K562 (cell line): ENCODE measurements around the gene PTPRR. TPM values are rescaled to one million over a fixed set of nuclear protein-coding genes. Genes with fewer than 3 reads are reported as not detected.

Experiments
- FOS ChIP-seq: IDR thresholded peaks from 3 replicates; pipeline ENCODE4 v1.6.1; 2011; ENCODE audit not compliant: insufficient read length; ENCODE audit errors: extremely low read depth
- MXI1 ChIP-seq: IDR thresholded peaks from 2 replicates; pipeline ENCODE4 v1.6.1; 2011; ENCODE audit warnings: low read depth, mild to moderate bottlenecking, improper control_type of control experiment, low read length
- ZC3H11A ChIP-seq: IDR thresholded peaks from 2 replicates; pipeline ENCODE4 v1.6.1; 2012; ENCODE audit warnings: low read depth, low read length, improper control_type of control experiment
- polyA plus RNA-seq, 8 experiments: library from polyadenylated mRNA; depleted of rRNA in 4 of 8; stranded (reverse) in 5 of 8; unstranded in 3 of 8; fragments of >200 nt; fragmentation: Nextera tagmentation in 2 of 8; fragmentation: Illumina TruSeq in 1 of 8; extraction: Ambion mirVana in 2 of 8; extraction: Trizol in 1 of 8; gene quantifications; 2 replicates each; pipeline versions ENCODE4 v1.2.1 to v1.2.3, GENCODE V29; 2011 to 2014; ENCODE audit warnings: inconsistent platforms in 1 of 8, missing spikeins in 1 of 8
- total RNA-seq, 7 experiments: library from RNA; depleted of rRNA in 6 of 7; stranded (reverse); fragments of >200 nt in 6 of 7; fragmentation: Illumina TruSeq in 2 of 7; extraction: Trizol in 2 of 7; gene quantifications; 2 replicates each; pipeline versions ENCODE4 v1.2.1 to v1.2.3, GENCODE V29; 2011 to 2021; ENCODE audit warnings: low replicate concordance in 1 of 7
- TF ChIP-seq, protein P1 (sequence below): sonication (generic); formaldehyde crosslinking; IDR thresholded peaks from 2 replicates; pipeline ENCODE4 v1.8.0; 2022; ENCODE audit warnings: missing genetic modification reagents, mild to moderate bottlenecking, borderline replicate concordance
- TF ChIP-seq, protein P2 (sequence below): sonication (generic); formaldehyde crosslinking; IDR thresholded peaks from 2 replicates; pipeline ENCODE4 v1.9.0; 2022; ENCODE audit warnings: mild to moderate bottlenecking, missing genetic modification reagents
- TF ChIP-seq, protein P3 (sequence below): fragments of 200-800 bp; sonication (Bioruptor generic); IDR thresholded peaks from 2 replicates; pipeline ENCODE4 v1.6.1; 2017; ENCODE audit warnings: missing genetic modification characterization, missing compliant biosample characterization
- TF ChIP-seq, protein P4 (sequence below): fragments of 450-650 bp; IDR thresholded peaks from 2 replicates; pipeline ENCODE4 v1.6.1; 2016; ENCODE audit warnings: missing biosample characterization, missing genetic modification characterization

The PTPRR gene
- total and polyA plus RNA-seq, 9 of the 15 experiments (the other 6 are each of a cell fraction or from before 2014, with no cell fraction given): 6.6 to 41.7 (median 12.3) TPM

DNA sequence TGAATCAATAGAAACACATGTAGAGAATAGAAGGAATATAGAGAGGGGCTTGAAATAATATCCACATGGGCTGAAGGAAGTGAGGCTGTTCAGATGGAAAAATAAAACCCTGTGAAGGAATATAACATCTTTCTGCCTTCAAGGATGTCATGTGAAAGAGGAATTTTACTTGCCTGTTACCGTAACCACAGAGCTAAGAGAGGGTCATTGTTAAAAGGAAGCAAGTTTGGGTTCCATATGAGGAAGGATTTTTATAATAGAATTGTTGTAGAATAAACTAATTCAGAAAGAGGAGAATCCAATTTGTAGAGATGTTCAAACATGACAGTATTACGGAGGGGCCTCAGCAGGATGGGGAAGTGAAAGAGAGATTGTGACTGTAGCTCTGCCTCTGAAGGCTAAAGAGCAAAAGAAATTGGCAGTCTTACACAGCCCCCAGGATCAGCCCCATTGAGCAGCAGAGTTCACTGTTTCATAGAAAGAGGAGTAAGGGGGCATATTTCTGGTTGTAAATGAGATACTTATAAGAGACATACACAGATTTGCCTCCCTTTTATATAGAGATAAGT, 41.8 kb upstream of the PTPRR start (continued):
- TF ChIP-seq, protein P1, sequence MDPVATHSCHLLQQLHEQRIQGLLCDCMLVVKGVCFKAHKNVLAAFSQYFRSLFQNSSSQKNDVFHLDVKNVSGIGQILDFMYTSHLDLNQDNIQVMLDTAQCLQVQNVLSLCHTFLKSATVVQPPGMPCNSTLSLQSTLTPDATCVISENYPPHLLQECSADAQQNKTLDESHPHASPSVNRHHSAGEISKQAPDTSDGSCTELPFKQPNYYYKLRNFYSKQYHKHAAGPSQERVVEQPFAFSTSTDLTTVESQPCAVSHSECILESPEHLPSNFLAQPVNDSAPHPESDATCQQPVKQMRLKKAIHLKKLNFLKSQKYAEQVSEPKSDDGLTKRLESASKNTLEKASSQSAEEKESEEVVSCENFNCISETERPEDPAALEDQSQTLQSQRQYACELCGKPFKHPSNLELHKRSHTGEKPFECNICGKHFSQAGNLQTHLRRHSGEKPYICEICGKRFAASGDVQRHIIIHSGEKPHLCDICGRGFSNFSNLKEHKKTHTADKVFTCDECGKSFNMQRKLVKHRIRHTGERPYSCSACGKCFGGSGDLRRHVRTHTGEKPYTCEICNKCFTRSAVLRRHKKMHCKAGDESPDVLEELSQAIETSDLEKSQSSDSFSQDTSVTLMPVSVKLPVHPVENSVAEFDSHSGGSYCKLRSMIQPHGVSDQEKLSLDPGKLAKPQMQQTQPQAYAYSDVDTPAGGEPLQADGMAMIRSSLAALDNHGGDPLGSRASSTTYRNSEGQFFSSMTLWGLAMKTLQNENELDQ (CRISPR knock-in tag): no peak
- no peak for TF ChIP-seq ZC3H11A
- TF ChIP-seq FOS: no peak
- TF ChIP-seq, protein P2, sequence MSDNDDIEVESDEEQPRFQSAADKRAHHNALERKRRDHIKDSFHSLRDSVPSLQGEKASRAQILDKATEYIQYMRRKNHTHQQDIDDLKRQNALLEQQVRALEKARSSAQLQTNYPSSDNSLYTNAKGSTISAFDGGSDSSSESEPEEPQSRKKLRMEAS (CRISPR knock-in tag): no peak
- TF ChIP-seq MXI1: no peak
- TF ChIP-seq, protein P3, sequence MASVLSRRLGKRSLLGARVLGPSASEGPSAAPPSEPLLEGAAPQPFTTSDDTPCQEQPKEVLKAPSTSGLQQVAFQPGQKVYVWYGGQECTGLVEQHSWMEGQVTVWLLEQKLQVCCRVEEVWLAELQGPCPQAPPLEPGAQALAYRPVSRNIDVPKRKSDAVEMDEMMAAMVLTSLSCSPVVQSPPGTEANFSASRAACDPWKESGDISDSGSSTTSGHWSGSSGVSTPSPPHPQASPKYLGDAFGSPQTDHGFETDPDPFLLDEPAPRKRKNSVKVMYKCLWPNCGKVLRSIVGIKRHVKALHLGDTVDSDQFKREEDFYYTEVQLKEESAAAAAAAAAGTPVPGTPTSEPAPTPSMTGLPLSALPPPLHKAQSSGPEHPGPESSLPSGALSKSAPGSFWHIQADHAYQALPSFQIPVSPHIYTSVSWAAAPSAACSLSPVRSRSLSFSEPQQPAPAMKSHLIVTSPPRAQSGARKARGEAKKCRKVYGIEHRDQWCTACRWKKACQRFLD (CRISPR knock-in tag): no peak
- TF ChIP-seq, protein P4, sequence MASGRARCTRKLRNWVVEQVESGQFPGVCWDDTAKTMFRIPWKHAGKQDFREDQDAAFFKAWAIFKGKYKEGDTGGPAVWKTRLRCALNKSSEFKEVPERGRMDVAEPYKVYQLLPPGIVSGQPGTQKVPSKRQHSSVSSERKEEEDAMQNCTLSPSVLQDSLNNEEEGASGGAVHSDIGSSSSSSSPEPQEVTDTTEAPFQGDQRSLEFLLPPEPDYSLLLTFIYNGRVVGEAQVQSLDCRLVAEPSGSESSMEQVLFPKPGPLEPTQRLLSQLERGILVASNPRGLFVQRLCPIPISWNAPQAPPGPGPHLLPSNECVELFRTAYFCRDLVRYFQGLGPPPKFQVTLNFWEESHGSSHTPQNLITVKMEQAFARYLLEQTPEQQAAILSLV (tag): no peak
